AG10803 (cell line): ENCODE measurements around the gene PER1.

Experiments used
- DNase-seq: peaks from one replicate; pipeline ENCODE4 v3.0.0; 2010; ENCODE audit warnings: low read depth
- H3K4me3 ChIP-seq: 2 replicates; pipeline ENCODE4 v1.5.1; 2011; ENCODE audit warnings: mild to moderate bottlenecking, low read length, control low read depth
- CTCF ChIP-seq: conservative IDR thresholded peaks from 2 replicates; pipeline ENCODE4 v1.5.1; 2011; ENCODE audit warnings: mild to moderate bottlenecking, low read length, control low read depth, inconsistent platforms

Gene PER1

GRCh38 chr17:8125947-8126490, 26.2 kb downstream of the PER1 start:
- DNase-seq, result no peak
- TF ChIP-seq CTCF, result no peak
- H3K4me3 ChIP-seq, result peak overlapping the region; percentile 74

DNA sequence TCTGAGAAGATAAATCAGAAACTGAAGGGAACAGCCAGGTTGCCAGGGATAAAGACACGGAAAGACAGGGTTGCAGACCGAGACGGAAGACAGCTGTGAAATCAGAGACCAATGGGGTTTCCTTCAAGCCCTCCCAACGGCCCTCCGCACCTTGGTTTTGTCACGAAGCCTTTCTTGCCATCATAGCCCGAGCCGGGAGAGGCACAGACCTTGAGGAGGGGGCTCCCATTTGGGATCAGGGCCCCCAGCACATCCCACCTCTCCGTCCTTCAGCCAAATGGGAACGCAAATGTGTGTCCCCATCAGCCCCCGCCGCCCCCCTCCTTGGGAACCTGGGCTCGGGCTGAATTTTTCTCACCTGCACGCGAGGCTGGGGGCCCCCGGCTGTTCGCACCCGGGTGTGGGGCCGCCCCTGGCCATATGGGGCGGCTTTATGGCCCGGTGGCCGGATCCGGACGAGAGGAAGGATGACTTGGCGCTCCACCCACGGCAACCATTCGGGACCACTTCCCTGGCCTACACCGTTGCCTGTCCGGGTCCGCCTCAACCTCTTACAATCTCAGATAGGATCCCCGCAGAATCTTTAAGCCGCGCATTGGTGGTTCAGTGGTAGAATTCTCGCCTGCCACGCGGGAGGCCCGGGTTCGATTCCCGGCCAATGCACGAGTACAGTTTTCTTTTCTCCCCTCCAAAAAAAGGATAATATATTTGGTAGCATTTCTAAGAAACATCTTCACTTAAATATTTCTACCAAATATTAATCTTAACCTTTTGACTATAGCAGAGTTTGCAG, 26.9 kb downstream of the PER1 start:
- H3K4me3 ChIP-seq, result peak overlapping the region; percentile 74
- no peak for TF ChIP-seq CTCF
- DNase-seq, result peak; percentile 43

DNA sequence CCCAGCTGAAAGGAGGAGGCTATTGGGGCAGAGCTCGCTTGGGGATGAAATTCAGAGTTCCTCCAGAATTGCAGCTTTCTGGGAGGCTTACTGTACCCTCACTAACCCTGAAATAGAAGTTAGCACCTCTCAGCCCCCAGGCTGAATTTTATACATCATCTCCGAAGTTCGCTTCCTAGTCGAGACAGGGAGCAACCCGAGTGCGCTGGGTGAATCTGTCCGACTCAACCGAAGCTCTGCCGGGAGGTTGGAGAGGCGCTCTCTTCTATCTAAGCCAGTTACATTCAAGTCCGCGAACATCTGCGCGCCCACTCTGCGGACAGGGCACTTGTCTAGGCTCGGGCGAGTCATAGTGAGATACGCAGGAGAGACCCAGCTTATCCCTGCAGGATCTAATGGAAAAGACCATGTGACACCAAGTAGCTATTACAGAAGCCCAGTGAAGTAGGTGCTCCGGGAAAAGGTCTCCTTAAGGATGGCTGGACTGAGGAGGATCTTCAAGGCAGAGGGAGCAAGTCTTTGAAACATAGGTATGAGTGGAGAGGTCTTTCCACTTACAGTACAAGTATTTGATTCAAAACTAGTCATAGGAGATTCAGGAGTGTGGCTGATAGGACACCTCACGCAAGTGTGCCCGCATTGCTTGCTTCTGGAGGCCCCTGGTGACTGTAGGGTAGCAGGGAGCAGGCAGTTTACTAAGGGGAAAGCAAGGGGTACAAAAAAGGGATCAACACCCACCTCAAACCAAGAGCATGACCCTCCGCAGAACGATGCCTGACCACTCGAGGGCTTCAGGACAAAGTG, 27.7 kb downstream of the PER1 start:
- TF ChIP-seq CTCF, result no peak
- peak overlapping the region; percentile 69 for H3K4me3 ChIP-seq
- DNase-seq, result peak; percentile 34

DNA sequence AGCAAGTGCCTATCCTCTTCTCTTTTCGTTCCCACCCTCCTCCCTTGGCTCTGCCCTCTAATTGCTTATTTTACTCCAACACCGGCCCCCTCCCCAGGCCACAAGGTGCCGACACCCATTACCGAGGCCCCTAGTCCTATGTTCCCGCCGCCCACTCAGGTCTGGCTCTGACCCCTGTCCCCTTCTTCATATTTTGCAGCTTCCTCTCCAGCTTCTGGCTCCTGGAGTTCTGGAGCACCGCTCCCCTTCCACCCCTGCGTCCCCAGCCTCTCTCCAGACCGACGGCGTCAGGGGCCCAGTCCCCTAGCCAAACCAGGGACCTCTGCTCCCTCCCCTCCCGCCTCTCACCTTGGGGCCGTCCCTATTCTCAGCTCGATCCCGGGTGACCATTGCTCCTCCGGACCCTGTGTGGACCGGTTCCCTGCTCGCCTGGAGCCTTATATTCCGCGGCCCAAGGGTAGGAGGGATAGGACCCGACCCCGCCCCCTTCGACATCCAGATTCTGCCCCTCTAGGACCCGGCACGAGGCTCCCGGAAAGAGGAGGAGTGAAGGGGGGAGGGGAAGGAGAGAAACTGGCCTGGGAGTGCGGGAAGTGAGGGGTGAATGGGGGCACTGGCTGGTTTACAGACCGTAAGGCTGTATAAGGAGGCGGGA, 28.4 kb downstream of the PER1 start, which contains the start of gene HES7:
Gene HES7 (minus strand): TSS at position 412 of the 655 bp plus-strand sequence. CDS start 22 bp downstream, at position 390.
- no peak for DNase-seq
- H3K4me3 ChIP-seq, result peak within 1 kb of the TSS; percentile 69
- no peak for TF ChIP-seq CTCF

DNA sequence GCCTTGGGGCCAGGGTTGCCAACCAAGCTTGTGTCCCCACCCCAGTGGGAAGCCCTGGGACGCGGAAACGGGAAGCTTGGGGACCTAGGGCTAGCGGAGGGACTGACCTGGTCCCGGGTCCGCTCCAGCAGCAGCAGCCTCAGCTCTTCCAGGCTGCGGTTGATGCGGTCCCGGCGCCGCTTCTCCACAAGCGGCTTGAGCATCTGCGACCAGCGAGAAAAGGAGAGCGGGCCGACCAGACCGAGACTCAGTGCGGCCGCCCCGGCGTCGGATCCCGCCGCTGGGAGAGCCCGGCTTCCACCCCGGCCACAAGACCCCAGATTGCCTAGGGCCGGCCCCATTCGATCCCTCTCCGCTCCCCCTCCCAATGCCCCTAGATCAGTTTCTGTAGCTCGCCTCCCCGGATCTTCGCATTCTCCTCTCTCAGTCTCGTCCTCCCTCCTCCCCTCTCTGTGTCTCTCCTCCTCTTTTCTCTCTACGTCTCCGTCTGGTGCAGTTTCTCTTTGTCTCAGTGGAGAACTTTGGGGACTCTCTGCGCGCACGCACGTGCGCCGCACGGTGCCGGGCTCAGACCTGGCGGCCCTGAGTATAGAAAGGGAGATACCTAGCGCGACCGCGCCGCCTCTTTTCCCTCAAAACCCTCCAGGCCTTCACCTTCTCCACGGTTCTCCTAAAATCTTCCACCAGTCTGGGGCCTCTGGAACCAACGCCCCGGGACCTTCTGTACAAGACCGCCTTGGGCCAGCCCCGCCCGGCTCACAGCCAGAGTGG, 29.1 kb downstream of the PER1 start:
- DNase-seq, result peak; percentile 31

More for the DNA sequence above, 29.1 kb downstream of the PER1 start:
- TF ChIP-seq CTCF, result no peak
- H3K4me3 ChIP-seq, result peak overlapping the region; percentile 69
